Liver (tissue), 9 donors: ENCODE results near the gene DYSF. TPM values are rescaled to one million over a fixed set of nuclear protein-coding genes. Genes with fewer than 3 reads are reported as not detected.

Experiments used
- DNase-seq: peaks from one replicate; pipeline ENCODE4 v3.0.0-alpha.2; 2017; ENCODE audit warnings: low spot score
- H3K27ac ChIP-seq, 2 donors: one replicate each; pipeline ENCODE4 v1.7.0; 2013; ENCODE audit warnings: inconsistent platforms in 2 of 2, low read length in 2 of 2, control low read depth in 1 of 2, low read depth in 1 of 2, mild to moderate bottlenecking in 1 of 2
- H3K27me3 ChIP-seq, 4 donors: one replicate each; pipeline versions ENCODE4 v1.6.1 to v1.7.0; 2013; ENCODE audit warnings: low read length in 3 of 4, inconsistent platforms in 1 of 4, mild to moderate bottlenecking in 1 of 4, moderate library complexity in 1 of 4; ENCODE audit not compliant: control insufficient read depth in 4 of 4, insufficient read depth in 4 of 4
- H3K36me3 ChIP-seq, 4 donors: one replicate each; pipeline versions ENCODE4 v1.6.1 to v1.7.0; 2013; ENCODE audit warnings: low read length in 3 of 4, mild to moderate bottlenecking in 3 of 4, low read depth in 1 of 4, moderate library complexity in 1 of 4; ENCODE audit not compliant: control insufficient read depth in 4 of 4, insufficient read depth in 3 of 4
- H3K4me1 ChIP-seq, 4 donors: one replicate each; pipeline versions ENCODE4 v1.6.1 to v1.7.0; 2013; ENCODE audit warnings: low read length in 3 of 4, mild to moderate bottlenecking in 3 of 4, moderate library complexity in 1 of 4; ENCODE audit not compliant: control insufficient read depth in 4 of 4, insufficient read depth in 4 of 4
- H3K4me3 ChIP-seq, 3 donors: one replicate each; pipeline versions ENCODE4 v1.6.1 to v1.7.0; 2013; ENCODE audit warnings: low read length in 3 of 3, control low read depth in 1 of 3, low read depth in 1 of 3, mild to moderate bottlenecking in 1 of 3
- H3K9ac ChIP-seq, 2 donors: one replicate each; pipeline ENCODE4 v1.7.0; 2013; ENCODE audit warnings: low read length in 2 of 2, mild to moderate bottlenecking in 2 of 2, moderate library complexity in 2 of 2, control low read depth in 1 of 2, low read depth in 1 of 2
- H3K9me3 ChIP-seq, 4 donors: one replicate each; pipeline versions ENCODE4 v1.6.1 to v1.7.0; 2013; ENCODE audit warnings: low read length in 3 of 4; ENCODE audit not compliant: control insufficient read depth in 4 of 4
- ATF3 ChIP-seq: IDR thresholded peaks from 2 replicates; pipeline ENCODE4 v1.6.1; 2016; ENCODE audit warnings: antibody characterized with exemption
- CTCF ChIP-seq: fragments of 150-350 bp; IDR thresholded peaks from 2 replicates; pipeline ENCODE4 v1.5.1; 2017; ENCODE audit warnings: improper control_type of control experiment, low read depth, low read length; ENCODE audit not compliant: missing input control
- EGR1 ChIP-seq, 2 donors: IDR thresholded peaks; 2 replicates each; pipeline ENCODE4 v1.6.1; 2016 to 2018; ENCODE audit warnings: antibody characterized with exemption in 2 of 2, low read depth in 2 of 2
- FOXA1 ChIP-seq: IDR thresholded peaks from 2 replicates; pipeline ENCODE4 v1.6.1; 2016; ENCODE audit warnings: antibody characterized with exemption
- FOXA2 ChIP-seq: IDR thresholded peaks from 2 replicates; pipeline ENCODE4 v1.6.1; 2016; ENCODE audit warnings: antibody characterized with exemption
- GABPA ChIP-seq, 2 donors: IDR thresholded peaks in 1 of 2; conservative IDR thresholded peaks in 1 of 2; 2 replicates each; pipeline ENCODE4 v1.6.1; 2016; ENCODE audit warnings: antibody characterized with exemption in 2 of 2, mild to moderate bottlenecking in 1 of 2, moderate library complexity in 1 of 2
- HNF4G ChIP-seq: IDR thresholded peaks from 2 replicates; pipeline ENCODE4 v1.6.1; 2016; ENCODE audit warnings: antibody characterized with exemption
- JUND ChIP-seq, 2 donors: IDR thresholded peaks; 2 replicates each; pipeline ENCODE4 v1.6.1; 2016; ENCODE audit warnings: antibody characterized with exemption in 2 of 2
- MAX ChIP-seq: IDR thresholded peaks from 2 replicates; pipeline ENCODE4 v1.6.1; 2016; ENCODE audit warnings: antibody characterized with exemption
- NR2F2 ChIP-seq: IDR thresholded peaks from 2 replicates; pipeline ENCODE4 v1.6.1; 2016; ENCODE audit warnings: antibody characterized with exemption
- RAD21 ChIP-seq, 2 donors: IDR thresholded peaks; 2 replicates each; pipeline ENCODE4 v1.6.1; 2016; ENCODE audit warnings: antibody characterized with exemption in 2 of 2, mild to moderate bottlenecking in 2 of 2
- REST ChIP-seq: IDR thresholded peaks from 2 replicates; pipeline ENCODE4 v1.6.1; 2016; ENCODE audit warnings: antibody characterized with exemption, mild to moderate bottlenecking
- RXRA ChIP-seq, 2 donors: IDR thresholded peaks; 2 replicates each; pipeline ENCODE4 v1.6.1; 2017 to 2018; ENCODE audit warnings: antibody characterized with exemption in 2 of 2, mild to moderate bottlenecking in 1 of 2
- SP1 ChIP-seq: IDR thresholded peaks from 2 replicates; pipeline ENCODE4 v1.6.1; 2018; ENCODE audit warnings: antibody characterized with exemption, mild to moderate bottlenecking
- TAF1 ChIP-seq: conservative IDR thresholded peaks from 2 replicates; pipeline ENCODE4 v1.6.1; 2016; ENCODE audit warnings: antibody characterized with exemption, mild to moderate bottlenecking
- YY1 ChIP-seq: IDR thresholded peaks from 2 replicates; pipeline ENCODE4 v1.6.1; 2016; ENCODE audit warnings: antibody characterized with exemption, mild to moderate bottlenecking
- ZBTB33 ChIP-seq: IDR thresholded peaks from 2 replicates; pipeline ENCODE4 v1.6.1; 2016; ENCODE audit warnings: antibody characterized with exemption
- WGBS: extraction: QIAGEN DNeasy Blood & Tissue Kit; methylation state at CpG from one replicate; pipeline ENCODE4 v1.1.7; 2013; 5-methylcytosine and 5-hydroxymethylcytosine counted together
- polyA plus RNA-seq, 2 donors: library from polyadenylated mRNA; stranded (reverse) in 1 of 2; unstranded in 1 of 2; fragments of 200-250 nt in 1 of 2; fragments of >200 nt in 1 of 2; fragmentation: Nextera tagmentation in 1 of 2; extraction: Ambion mirVana in 1 of 2; gene quantifications; one replicate each; pipeline versions ENCODE4 v1.2.1 to v1.2.3, GENCODE V29; 2013 to 2015
- total RNA-seq, 2 donors: library from RNA; depleted of rRNA; stranded (reverse); fragments of >200 nt; gene quantifications; one replicate each; pipeline ENCODE4 v1.2.3, GENCODE V29; 2014
- donor health status: healthy.
- donor health status: healthy.
- donor health status: healthy.
- donor health status: healthy.
- donor health status: healthy.

Gene DYSF
- total and polyA plus RNA-seq, 4 donors = 8.5 to 20.8 (median 13.6) TPM

- Histone ChIP-seq H3K4me1 (no peaks in the 10 kb centered on the region), H3K27ac (no peak overlapping the region), H3K9ac (no peak overlapping the region), H3K27me3 (no peaks in the 10 kb centered on the region), H3K9me3 (no peaks in the 10 kb centered on the region), H3K36me3 (no peaks in the 10 kb centered on the region), H3K4me3 (no peak overlapping the region)
- no peak for DNase-seq
- TF ChIP-seq REST (no peak), MAX (no peak), FOXA2 (no peak), ATF3 (no peak), JUND (IDR thresholded peaks at IDR 0.05) (no peak), GABPA (IDR thresholded peaks at IDR 0.05 in 1 of 2, conservative IDR thresholded peaks at IDR 0.05 in 1 of 2) (no peak), FOXA1 (no peak), RAD21 (IDR thresholded peaks at IDR 0.05) (no peak), RXRA (IDR thresholded peaks at IDR 0.05) (no peak), ZBTB33 (no peak), TAF1 (no peak), YY1 (no peak), SP1 (no peak), EGR1 (IDR thresholded peaks at IDR 0.05; ENCODE audit: low read depth in 2 of 2) (no peak), NR2F2 (no peak), CTCF (no peak)
These were observed 281.3 kb downstream of the DYSF start for GRCh38 chr2:71734620-71735019.

- no peaks in the 10 kb centered on the region for H3K27me3 ChIP-seq
- no peak overlapping the region for H3K9ac ChIP-seq
- no peak for DNase-seq
- H3K9me3 ChIP-seq = no peaks in the 10 kb centered on the region
- H3K27ac ChIP-seq = no peak overlapping the region
- WGBS = 96% methylated on average over 1 of the region's 1 CpG
- no peak for TF ChIP-seq EGR1 (IDR thresholded peaks at IDR 0.05; ENCODE audit: low read depth in 2 of 2)
- TF ChIP-seq RXRA (IDR thresholded peaks at IDR 0.05) = no peak
- TF ChIP-seq FOXA1 = no peak
- no peak for TF ChIP-seq ZBTB33
- TF ChIP-seq TAF1 = no peak
- TF ChIP-seq NR2F2 = no peak
- no peak for TF ChIP-seq FOXA2
- TF ChIP-seq HNF4G = no peak
- no peak for TF ChIP-seq REST
- no peaks in the 10 kb centered on the region for H3K36me3 ChIP-seq
- no peak overlapping the region for H3K4me3 ChIP-seq
- H3K4me1 ChIP-seq = no peaks in the 10 kb centered on the region
These were observed 282.3 kb downstream of the DYSF start for GRCh38 chr2:71735676-71736075.
